C4-2B (cell line): ENCODE results near the gene CPNE8.

Experiments used
- CTCF ChIP-seq: fragments of 450-650 bp; conservative IDR thresholded peaks from 2 replicates; pipeline ENCODE4 v1.5.1; 2017; ENCODE audit warnings: mild to moderate bottlenecking
- ZFX ChIP-seq: fragments of 450-650 bp; IDR thresholded peaks from 2 replicates; pipeline ENCODE4 v1.6.1; 2017

- TF ChIP-seq CTCF (no peak), ZFX (no peak)
Observed at GRCh38 chr12:38689195-38689594, 216.2 kb downstream of the CPNE8 start.
